Suppressor macrophage treated with lipopolysaccharide for 1 hour (primary cell): ENCODE data around the gene CACNG7.
A peak's percentile ranks its signal among the peaks of the same experiment; 100 is the strongest.

Source experiments
- DNase-seq, 3 donors: peaks; one replicate each; pipeline ENCODE4 v3.0.0-alpha.2; 2020 to 2022

Gene CACNG7

GRCh38 chr19:53983457-53984289 is 74.6 kb downstream of the CACNG7 start:
- no peak for DNase-seq

- DNase-seq: no peak
These were observed 76.8 kb downstream of the CACNG7 start for GRCh38 chr19:53985863-53986262.

- DNase-seq: no peak
These were observed 79.9 kb downstream of the CACNG7 start for GRCh38 chr19:53988981-53989380.

DNA sequence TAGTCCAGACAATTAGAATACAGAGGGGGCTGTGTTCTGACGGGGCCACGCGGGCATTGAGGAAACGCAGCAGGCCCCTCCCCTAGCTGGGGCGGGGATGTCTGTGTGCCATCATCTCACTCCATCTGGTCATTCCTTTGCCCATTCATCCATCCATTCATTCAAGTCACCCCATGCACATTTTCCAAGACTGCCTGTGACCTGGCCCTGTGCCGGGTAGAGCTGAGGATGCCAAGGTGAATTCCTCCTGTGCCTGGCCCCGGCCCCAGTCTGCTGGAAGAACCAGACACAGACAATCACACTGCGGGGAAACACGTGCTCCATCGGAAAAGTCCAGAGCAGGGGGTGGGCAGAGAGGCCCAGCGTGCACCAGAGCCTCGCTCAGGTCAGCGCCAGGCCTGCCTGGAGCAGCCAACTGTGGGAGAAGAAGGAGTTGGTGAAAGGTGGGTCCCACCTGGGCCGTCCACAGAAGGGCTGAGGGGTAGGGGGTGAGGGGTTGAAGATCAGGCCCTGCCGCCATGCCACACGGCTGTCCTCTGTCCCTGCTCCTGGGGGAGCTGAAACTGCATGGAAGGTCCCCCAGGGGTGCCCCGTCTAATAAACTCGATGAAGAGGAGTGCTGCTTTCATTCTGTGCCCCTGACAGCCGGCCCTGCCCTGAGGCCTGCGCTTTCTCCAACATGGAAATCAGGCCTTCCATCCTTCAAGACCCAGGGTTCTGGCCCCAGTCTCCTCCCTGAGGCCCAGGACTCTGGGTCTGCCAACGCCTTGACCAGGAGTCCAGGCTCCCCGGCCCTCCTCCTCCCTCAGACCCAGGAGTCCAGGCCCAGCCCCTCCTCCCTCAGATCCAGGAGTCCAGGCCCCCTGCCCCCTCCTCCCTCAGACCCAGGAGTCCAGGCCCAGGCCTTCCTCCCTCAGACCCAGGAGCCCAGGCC is 80.8 kb downstream of the CACNG7 start:
- no peak for DNase-seq

GRCh38 chr19:53991224-53992113 is 82.4 kb downstream of the CACNG7 start, which contains the start of gene CACNG6:
Gene CACNG6 (plus strand): TSS chr19:53991637. CDS start chr19:53992878, 1,241 bp downstream.
- DNase-seq: peak in 1 of 3 donors; percentile 46

DNA sequence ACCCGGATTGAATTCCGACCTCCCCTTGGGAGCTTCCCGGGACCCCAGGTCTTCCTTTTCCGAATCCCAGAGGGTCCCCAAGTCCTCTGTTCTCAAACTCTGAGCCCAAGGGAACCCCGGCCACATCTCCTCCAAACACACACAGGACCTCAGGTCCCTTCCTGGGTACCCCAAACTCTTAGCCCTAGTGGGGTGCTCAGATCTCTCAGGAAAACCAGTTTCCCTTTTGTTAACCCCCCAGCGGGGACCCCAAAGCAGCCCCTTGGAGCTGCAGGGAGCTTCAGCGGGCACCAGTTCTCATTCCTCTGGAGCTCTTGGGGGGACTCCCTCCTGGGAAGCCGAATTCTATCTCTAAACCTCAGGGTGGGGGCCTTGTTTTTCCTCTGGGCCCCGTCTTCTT is 83.1 kb downstream of the CACNG7 start:
- no peak for DNase-seq

GRCh38 chr19:53992815-53993214 is 83.7 kb downstream of the CACNG7 start:
- no peak for DNase-seq

- no peak for DNase-seq
These were observed 84.4 kb downstream of the CACNG7 start for GRCh38 chr19:53993448-53993847.
